ENCODE results near the gene ACTL7A.

ACTL7A gene

DNA sequence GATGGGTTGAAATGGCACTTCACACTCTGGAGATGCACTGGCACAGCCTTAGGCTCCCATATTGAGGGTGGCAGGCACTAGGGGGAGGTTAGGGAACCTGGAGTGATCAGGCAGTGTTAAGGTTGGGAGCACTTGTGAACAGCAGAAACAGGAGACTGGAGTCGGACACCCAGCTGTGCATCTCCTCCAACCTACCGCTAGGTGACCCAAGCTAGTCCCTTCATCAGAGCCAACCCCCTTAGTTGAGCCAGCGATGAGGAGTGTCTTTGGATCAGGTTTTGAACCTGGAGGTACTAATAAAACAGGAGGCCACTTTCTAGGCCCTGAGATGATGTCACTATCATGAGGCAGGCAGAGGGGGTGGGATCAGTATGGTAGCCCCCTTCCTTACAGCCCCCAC lies 8.0 kb upstream of the ACTL7A start:
- Histone ChIP-seq H3K9ac (ENCODE audit: low read length) (no peak overlapping the region), H3K4me1 (ENCODE audit: control insufficient read depth, insufficient read depth, low read length) (no peaks in the 10 kb centered on the region), H3K27ac (ENCODE audit: low read depth, low read length) (no peak overlapping the region), H3K27me3 (ENCODE audit: control insufficient read depth, insufficient read depth, low read length) (no peaks in the 10 kb centered on the region), H3K4me3 (ENCODE audit: low read length) (no peak overlapping the region), H3K36me3 (ENCODE audit: control insufficient read depth, insufficient read depth, low read length) (no peaks in the 10 kb centered on the region)

DNA sequence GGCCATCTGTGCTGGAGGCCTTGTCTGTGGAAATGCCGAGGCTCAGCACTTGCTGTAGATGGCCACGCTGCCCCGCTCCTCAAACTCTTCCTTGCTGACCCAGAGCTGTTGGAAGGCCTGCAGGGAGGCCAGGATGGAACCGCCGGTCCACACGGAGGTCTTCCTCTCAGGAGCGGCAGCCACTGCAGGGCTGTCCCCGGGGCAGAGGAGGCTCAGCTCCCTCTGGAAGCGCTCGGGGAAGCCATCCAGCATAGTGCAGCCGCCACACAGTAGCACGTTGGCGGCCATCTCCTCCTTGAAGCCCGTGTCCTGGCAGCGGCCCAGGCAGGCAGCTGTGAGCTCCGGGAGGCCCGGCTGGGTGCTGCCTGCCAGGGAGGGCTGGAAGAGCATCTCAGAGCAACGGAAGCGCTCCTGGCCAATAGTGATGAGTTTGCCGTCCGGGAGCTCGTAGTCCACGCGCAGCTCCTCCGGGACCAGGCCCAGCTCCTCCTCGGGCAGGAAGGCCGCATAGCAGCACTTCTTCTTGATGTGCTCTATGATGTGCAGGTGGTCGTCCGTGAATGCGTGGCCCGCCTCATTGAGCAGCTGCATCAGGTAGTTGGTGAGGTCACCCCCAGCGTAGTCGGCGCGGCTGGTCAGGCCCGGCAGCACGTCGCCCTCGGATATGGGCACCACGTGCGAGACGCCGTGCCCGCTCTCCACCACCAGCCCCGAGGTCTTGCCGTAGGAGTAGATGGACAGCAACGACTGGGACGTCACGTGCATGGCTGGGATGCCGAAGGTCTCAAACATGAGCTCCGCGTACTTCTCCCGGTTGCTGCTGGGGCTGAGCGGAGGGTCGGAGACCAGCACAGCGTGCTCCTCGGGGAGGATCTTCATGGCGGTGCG lies 7.2 kb upstream of the ACTL7A start:
- H3K27me3 ChIP-seq (ENCODE audit: control insufficient read depth, insufficient read depth, low read length), result no peaks in the 10 kb centered on the region
- H3K36me3 ChIP-seq (ENCODE audit: control insufficient read depth, insufficient read depth, low read length), result no peaks in the 10 kb centered on the region
- H3K4me3 ChIP-seq (ENCODE audit: low read length), result no peak overlapping the region
- no peaks in the 10 kb centered on the region for H3K4me1 ChIP-seq (ENCODE audit: control insufficient read depth, insufficient read depth, low read length)
- H3K9ac ChIP-seq (ENCODE audit: low read length), result no peak overlapping the region
- no peak overlapping the region for H3K27ac ChIP-seq (ENCODE audit: low read depth, low read length)

DNA sequence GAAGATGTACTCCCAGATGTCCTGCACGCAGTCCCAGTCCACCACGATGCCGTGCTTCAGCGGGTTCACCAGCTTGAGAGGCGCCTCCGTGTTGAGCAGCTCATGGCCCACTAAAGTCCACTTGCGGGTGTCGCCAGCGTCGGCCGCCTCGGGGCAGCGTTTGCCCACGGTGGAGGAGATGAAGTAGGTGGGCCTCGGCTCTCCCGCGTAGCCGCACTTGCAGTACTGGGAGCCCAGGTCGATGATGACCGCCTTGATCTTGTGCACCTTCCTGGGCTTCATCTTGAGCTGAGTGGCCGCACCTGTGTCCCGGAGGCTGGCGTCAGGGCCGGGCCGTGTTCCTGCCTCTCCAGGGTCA lies 6.6 kb upstream of the ACTL7A start:
- Histone ChIP-seq H3K27me3 (ENCODE audit: control insufficient read depth, insufficient read depth, low read length) (no peaks in the 10 kb centered on the region), H3K4me1 (ENCODE audit: control insufficient read depth, insufficient read depth, low read length) (no peaks in the 10 kb centered on the region), H3K36me3 (ENCODE audit: control insufficient read depth, insufficient read depth, low read length) (no peaks in the 10 kb centered on the region), H3K27ac (ENCODE audit: low read depth, low read length) (no peak overlapping the region), H3K9ac (ENCODE audit: low read length) (no peak overlapping the region), H3K4me3 (ENCODE audit: low read length) (no peak overlapping the region)

DNA sequence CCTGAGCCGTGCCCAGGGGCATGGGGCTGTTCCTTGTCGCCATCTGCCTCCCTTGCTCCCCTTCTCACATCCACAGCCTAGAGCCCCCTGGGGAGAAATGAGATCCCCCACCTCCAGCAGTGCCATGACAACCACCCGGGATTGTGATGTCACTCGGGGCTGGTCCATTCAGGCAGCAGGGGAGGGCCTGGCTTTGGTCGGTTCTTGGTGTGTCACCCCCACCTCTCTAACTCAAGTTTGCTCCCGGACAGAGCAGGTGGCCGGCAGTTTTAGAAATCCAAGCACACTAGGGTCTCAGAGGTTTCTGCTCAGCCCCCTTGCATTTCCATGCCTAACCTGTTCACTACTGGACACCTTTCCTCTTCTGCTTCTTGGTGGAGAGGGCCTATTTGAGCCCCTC lies 6.2 kb upstream of the ACTL7A start, which contains the start of gene ACTL7B:
TSS of gene ACTL7B (minus strand) at position 99 of the 400 bp plus-strand sequence. CDS start at position 43, 56 bp downstream.
- H3K9ac ChIP-seq (ENCODE audit: low read length), result no peak within 1 kb of the TSS
- no peaks in the 10 kb centered on the region for H3K27me3 ChIP-seq (ENCODE audit: control insufficient read depth, insufficient read depth, low read length)
- no peak within 1 kb of the TSS for H3K27ac ChIP-seq (ENCODE audit: low read depth, low read length)
- H3K4me3 ChIP-seq (ENCODE audit: low read length), result no peak within 1 kb of the TSS
- no peaks in the 10 kb centered on the region for H3K4me1 ChIP-seq (ENCODE audit: control insufficient read depth, insufficient read depth, low read length)
- no peaks in the 10 kb centered on the region for H3K36me3 ChIP-seq (ENCODE audit: control insufficient read depth, insufficient read depth, low read length)

DNA sequence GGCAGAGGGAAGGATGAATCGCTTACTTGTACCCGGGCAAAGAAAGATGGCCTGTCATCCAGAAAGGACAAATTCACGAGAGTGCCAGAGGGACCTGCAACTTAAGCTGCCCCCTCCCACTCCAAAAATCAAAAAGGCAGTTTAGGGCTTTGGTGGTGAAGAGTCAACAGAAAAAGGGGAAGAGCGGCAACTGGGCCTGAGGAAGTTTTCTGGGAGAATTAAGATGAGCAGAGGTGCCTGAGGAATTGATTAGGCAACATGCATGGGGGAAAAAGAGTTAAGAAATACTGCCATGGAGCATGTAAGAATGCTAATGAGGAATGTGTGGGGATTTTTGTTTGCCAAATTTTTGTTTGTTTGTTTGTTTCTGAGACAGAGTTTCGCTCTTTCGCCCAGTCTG lies 4.5 kb upstream of the ACTL7A start:
- Histone ChIP-seq H3K9ac (ENCODE audit: low read length) (no peak overlapping the region), H3K27me3 (ENCODE audit: control insufficient read depth, insufficient read depth, low read length) (no peaks in the 10 kb centered on the region), H3K27ac (ENCODE audit: low read depth, low read length) (no peak overlapping the region), H3K36me3 (ENCODE audit: control insufficient read depth, insufficient read depth, low read length) (no peaks in the 10 kb centered on the region), H3K4me1 (ENCODE audit: control insufficient read depth, insufficient read depth, low read length) (no peaks in the 10 kb centered on the region), H3K4me3 (ENCODE audit: low read length) (no peak overlapping the region)

DNA sequence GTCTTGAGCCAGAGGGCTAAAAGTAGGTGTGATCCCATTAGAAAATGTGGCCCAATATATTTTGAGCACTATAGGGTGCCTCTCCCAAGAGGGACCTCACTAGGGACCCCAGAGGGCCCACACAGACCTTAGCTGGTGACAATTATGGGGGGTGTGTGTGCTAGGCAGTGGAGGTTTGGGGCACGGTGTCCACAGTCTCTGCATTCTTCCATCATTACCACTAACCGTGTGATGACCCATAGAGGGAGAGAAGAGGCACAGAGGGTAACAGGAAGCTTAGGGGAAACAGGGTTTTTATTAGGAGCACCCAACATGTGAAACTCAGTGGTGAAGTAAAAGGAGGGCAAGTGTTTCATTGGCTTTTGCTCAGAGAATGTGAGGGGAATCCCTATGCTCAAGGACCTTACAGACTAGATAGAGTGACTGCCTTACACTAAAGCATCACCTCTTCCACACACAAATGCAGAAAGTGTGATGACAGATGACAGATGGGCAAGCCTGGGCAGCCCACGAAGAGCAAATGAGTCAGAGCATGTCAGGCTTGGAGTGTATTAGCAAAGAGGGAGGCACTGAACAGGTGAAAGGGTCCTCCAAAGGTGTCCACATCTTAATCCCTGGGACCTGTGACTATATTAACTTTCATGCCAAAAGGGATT lies 2.5 kb upstream of the ACTL7A start:
- H3K36me3 ChIP-seq (ENCODE audit: control insufficient read depth, insufficient read depth, low read length), result no peaks in the 10 kb centered on the region
- no peaks in the 10 kb centered on the region for H3K27me3 ChIP-seq (ENCODE audit: control insufficient read depth, insufficient read depth, low read length)
- no peak overlapping the region for H3K4me3 ChIP-seq (ENCODE audit: low read length)
- H3K4me1 ChIP-seq (ENCODE audit: control insufficient read depth, insufficient read depth, low read length), result no peaks in the 10 kb centered on the region
- H3K9ac ChIP-seq (ENCODE audit: low read length), result no peak overlapping the region
- H3K27ac ChIP-seq (ENCODE audit: low read depth, low read length), result no peak overlapping the region

DNA sequence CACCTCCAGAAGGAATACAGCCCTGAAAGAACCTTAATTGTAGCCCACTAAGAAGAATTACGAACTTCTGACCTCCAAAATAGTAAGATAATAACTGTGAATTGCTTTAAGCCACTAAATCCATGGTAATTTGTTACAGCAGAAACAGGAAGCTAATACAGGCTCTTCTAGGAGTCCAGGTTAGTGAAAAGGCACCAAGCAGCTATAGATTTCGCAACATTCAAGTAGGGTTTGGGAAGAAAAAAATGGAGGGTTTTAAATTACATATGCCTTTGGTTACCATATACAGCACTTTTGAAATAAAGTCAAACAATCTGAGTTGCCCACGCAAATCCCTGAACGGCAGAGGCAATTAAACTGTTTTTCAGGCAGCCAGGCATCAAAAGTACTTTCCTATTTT lies 1.7 kb upstream of the ACTL7A start:
- Histone ChIP-seq H3K27ac (ENCODE audit: low read depth, low read length) (no peak overlapping the region), H3K36me3 (ENCODE audit: control insufficient read depth, insufficient read depth, low read length) (no peaks in the 10 kb centered on the region), H3K4me1 (ENCODE audit: control insufficient read depth, insufficient read depth, low read length) (no peaks in the 10 kb centered on the region), H3K9ac (ENCODE audit: low read length) (no peak overlapping the region), H3K27me3 (ENCODE audit: control insufficient read depth, insufficient read depth, low read length) (no peaks in the 10 kb centered on the region), H3K4me3 (ENCODE audit: low read length) (no peak overlapping the region)

DNA sequence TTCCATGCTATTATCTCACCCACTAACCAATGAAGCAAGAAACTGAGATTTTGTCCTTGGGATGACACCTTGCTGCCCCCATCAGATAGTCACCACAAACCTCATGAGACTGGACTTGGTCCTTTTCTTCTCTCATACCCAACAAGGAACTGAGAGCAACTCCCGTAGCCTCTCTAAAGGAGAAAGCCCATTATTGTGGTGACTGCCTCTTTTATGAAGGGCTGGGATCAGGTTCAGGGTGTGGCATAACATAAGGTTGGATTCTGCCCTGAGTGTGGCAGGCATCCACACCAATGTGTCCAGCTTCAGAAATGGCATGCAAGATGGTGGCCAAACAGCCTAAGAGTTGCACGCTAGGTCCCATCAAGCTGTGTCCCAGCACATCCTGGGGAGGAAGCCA lies 1.3 kb upstream of the ACTL7A start:
- Histone ChIP-seq H3K9ac (ENCODE audit: low read length) (no peak overlapping the region), H3K36me3 (ENCODE audit: control insufficient read depth, insufficient read depth, low read length) (no peaks in the 10 kb centered on the region), H3K4me3 (ENCODE audit: low read length) (no peak overlapping the region), H3K27ac (ENCODE audit: low read depth, low read length) (no peak overlapping the region), H3K27me3 (ENCODE audit: control insufficient read depth, insufficient read depth, low read length) (no peaks in the 10 kb centered on the region), H3K4me1 (ENCODE audit: control insufficient read depth, insufficient read depth, low read length) (no peaks in the 10 kb centered on the region)

DNA sequence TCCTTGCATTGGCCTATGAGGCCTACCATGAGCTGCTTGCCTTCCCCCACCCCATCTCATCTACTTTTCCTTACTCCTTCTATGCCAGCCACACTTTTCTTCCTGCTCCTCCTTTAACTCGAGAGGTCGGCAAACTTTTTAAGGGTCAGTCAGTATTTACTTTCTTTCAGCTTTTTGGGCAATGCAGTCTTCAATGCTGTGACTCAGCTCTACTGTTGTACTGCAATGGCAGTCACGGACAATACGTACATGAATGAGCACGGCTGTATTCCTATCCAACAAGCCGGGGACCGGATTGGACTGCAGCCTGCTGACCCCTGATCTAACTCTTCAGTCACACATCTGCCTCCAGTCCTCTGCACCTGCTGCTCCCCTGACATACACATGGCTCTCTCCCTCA lies 602 bp upstream of the ACTL7A start:
- Histone ChIP-seq H3K36me3 (ENCODE audit: control insufficient read depth, insufficient read depth, low read length) (no peaks in the 10 kb centered on the region), H3K4me1 (ENCODE audit: control insufficient read depth, insufficient read depth, low read length) (no peaks in the 10 kb centered on the region), H3K4me3 (ENCODE audit: low read length) (no peak overlapping the region), H3K27me3 (ENCODE audit: control insufficient read depth, insufficient read depth, low read length) (no peaks in the 10 kb centered on the region), H3K27ac (ENCODE audit: low read depth, low read length) (no peak overlapping the region), H3K9ac (ENCODE audit: low read length) (no peak overlapping the region)

DNA sequence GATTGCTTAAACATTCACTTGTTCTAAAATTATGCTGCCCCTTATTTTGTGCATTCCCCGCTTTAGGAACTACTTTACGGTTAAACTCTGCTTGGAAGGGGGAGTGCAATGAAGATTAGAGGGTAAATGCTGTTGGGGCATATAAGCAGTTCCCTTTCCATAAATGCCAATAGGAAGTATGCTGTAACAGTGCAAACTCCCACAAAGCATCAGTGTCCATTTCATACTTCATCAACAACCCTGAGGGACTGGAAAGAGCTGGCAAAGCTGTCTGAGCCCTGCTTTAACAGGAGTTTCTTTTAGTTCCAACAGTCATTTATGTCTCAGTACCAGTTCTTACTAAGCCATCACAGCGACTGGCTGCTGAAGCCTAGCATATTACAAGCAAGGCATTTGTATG lies 1.8 kb downstream of the ACTL7A start:
- H3K27ac ChIP-seq (ENCODE audit: low read depth, low read length), result no peak overlapping the region
- no peaks in the 10 kb centered on the region for H3K36me3 ChIP-seq (ENCODE audit: control insufficient read depth, insufficient read depth, low read length)
- no peak overlapping the region for H3K9ac ChIP-seq (ENCODE audit: low read length)
- no peak overlapping the region for H3K4me3 ChIP-seq (ENCODE audit: low read length)
- no peaks in the 10 kb centered on the region for H3K4me1 ChIP-seq (ENCODE audit: control insufficient read depth, insufficient read depth, low read length)
- no peaks in the 10 kb centered on the region for H3K27me3 ChIP-seq (ENCODE audit: control insufficient read depth, insufficient read depth, low read length)

DNA sequence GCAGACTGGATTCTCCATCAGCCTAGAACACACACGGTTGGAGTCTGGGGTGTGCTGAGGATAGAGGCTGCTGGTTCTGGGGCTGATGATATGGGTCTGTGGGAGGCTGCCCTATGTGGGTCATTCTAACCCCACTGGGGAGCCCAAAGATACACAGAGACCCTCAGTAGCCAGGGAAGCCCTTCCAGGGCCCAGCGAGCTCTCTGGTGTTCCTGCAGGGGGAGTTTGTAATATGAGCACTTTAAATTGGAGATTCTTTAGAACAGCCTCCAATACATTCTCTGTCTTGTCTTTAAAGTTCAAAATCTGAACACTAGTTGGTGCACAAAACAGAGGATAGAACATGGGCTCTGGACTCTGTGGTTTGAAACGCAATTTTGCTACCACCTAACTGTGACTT lies 2.4 kb downstream of the ACTL7A start:
- H3K27ac ChIP-seq (ENCODE audit: low read depth, low read length), result no peak overlapping the region

DNA sequence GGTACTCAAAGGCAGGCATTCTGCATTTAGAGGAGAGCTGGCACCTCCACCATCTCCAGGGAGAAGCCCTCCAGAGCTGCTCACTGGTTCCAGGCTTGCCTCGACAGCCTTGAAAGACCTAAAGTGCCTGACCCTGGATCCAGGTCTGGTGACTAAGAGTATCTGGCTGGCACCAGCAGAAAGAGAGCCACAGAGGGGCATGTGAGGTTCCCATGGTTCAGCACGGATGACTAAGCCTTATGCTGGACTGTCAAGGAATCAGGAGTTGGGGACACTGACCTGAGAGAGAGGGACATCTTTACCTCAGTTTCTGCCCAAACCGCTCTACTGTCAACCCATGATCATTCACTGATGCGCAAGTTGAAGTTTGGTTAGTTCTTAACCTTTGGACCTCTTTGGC lies 3.0 kb downstream of the ACTL7A start:
- Histone ChIP-seq H3K27me3 (ENCODE audit: control insufficient read depth, insufficient read depth, low read length) (no peaks in the 10 kb centered on the region), H3K36me3 (ENCODE audit: control insufficient read depth, insufficient read depth, low read length) (peaks cover 3% of the 10 kb centered on the region), H3K4me1 (ENCODE audit: control insufficient read depth, insufficient read depth, low read length) (no peaks in the 10 kb centered on the region), H3K9ac (ENCODE audit: low read length) (no peak overlapping the region), H3K27ac (ENCODE audit: low read depth, low read length) (no peak overlapping the region), H3K4me3 (ENCODE audit: low read length) (no peak overlapping the region)

More for the DNA sequence above, 2.4 kb downstream of the ACTL7A start:
- Histone ChIP-seq H3K27me3 (ENCODE audit: control insufficient read depth, insufficient read depth, low read length) (no peaks in the 10 kb centered on the region), H3K9ac (ENCODE audit: low read length) (no peak overlapping the region), H3K36me3 (ENCODE audit: control insufficient read depth, insufficient read depth, low read length) (peaks cover 3% of the 10 kb centered on the region), H3K4me3 (ENCODE audit: low read length) (no peak overlapping the region), H3K4me1 (ENCODE audit: control insufficient read depth, insufficient read depth, low read length) (no peaks in the 10 kb centered on the region)

DNA sequence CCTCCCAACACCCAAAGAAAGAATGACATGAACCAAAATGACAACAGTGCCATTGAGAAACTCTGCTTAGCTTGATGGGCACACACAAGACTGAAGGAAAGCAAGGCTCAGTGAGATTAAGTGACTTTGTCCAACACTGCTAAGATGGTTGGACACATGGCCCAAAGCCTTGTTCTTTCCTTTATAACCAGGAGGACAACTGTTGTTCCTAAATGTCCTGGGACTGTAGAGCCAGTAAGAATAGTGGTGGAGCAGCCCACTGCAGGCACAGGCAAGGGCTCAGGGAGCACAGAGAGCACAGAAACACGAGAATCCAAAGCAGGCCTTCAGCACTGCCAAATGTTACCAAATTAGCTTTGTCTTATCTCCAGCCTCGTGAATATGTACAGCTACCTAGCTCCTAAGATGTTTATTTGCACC lies 3.9 kb downstream of the ACTL7A start:
- Histone ChIP-seq H3K27ac (ENCODE audit: low read depth, low read length) (no peak overlapping the region), H3K27me3 (ENCODE audit: control insufficient read depth, insufficient read depth, low read length) (no peaks in the 10 kb centered on the region), H3K4me3 (ENCODE audit: low read length) (no peak overlapping the region), H3K9ac (ENCODE audit: low read length) (no peak overlapping the region), H3K4me1 (ENCODE audit: control insufficient read depth, insufficient read depth, low read length) (no peaks in the 10 kb centered on the region), H3K36me3 (ENCODE audit: control insufficient read depth, insufficient read depth, low read length) (peaks cover 6% of the 10 kb centered on the region)

Measured in rectal smooth muscle tissue (tissue), 1 donor.